ENCODE measurements around the gene PPIE. TPM values are rescaled to one million over a fixed set of nuclear protein-coding genes. Genes with fewer than 3 reads are reported as not detected.

PPIE gene
- total RNA-seq, 1 donor from 2014 or later = 32.4 TPM

DNA sequence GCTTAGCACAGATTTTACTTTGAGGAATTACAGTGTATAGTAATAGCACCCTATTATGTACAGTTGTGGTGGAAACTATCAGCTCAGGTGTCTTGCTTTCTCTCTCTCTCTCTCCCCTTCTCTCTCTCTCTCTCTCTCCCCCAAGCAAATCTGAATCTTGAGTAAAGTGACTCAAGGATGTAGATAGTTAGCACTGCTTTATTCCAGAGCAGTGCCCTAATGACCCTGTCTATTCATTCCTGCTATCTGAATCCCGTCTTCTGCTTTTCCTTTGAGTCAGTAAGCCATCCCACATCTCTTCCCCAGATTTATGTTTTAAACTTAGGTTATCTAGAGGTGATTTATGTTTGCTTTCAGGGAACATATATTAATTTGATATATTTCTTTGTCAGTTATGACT is 42.2 kb upstream of the PPIE start:
- H3K4me3 ChIP-seq = no peak overlapping the region
- TF ChIP-seq POLR2A (IDR thresholded peaks at IDR 0.05) = no peak
- TF ChIP-seq CTCF (IDR thresholded peaks at IDR 0.05) = no peak
- TF ChIP-seq POLR2AphosphoS5 (IDR thresholded peaks at IDR 0.05; ENCODE audit: insufficient read depth in 1 of 2, low read depth in 1 of 2) = no peak
- intact Hi-C loops (cut with DNase I) = no loop called here
- H3K36me3 ChIP-seq = no peaks in the 10 kb centered on the region
- DNase-seq (ENCODE audit: extremely low spot score in 2 of 2) = no peak
- no peak overlapping the region for H3K27ac ChIP-seq
- no peaks in the 10 kb centered on the region for H3K9me3 ChIP-seq
- peaks cover 14% of the 10 kb centered on the region for H3K4me1 ChIP-seq
- no peaks in the 10 kb centered on the region for H3K27me3 ChIP-seq

DNA sequence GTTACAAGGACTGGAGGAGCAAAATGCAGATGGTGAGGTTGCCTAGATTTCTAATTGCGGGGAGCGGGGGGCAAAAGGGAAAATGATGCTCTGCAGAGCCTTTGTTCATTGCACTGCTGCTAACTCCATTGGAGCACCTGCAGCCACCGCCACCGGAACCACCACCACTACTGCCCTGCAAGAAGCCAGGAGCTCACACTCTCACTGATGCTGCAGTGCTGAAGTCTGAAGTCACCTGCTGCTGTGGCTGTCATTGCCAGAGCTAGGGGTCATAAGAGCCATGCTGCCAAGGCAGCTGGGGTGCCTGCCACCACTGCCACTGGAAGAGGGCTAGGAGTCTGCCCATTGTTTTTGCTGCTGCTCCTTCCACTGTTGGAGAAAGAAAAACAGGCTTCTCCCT is 40.1 kb upstream of the PPIE start:
- no peaks in the 10 kb centered on the region for H3K9me3 ChIP-seq
- no peaks in the 10 kb centered on the region for H3K27me3 ChIP-seq
- intact Hi-C loops (cut with DNase I) = no loop called here
- peak in 1 of 2 donors; percentile 34 for DNase-seq (ENCODE audit: extremely low spot score in 2 of 2)
- H3K27ac ChIP-seq = no peak overlapping the region
- no peak overlapping the region for H3K4me3 ChIP-seq
- no peaks in the 10 kb centered on the region for H3K4me1 ChIP-seq
- H3K36me3 ChIP-seq = no peaks in the 10 kb centered on the region
- TF ChIP-seq CTCF (IDR thresholded peaks at IDR 0.05) = no peak
- no peak for TF ChIP-seq POLR2AphosphoS5 (IDR thresholded peaks at IDR 0.05; ENCODE audit: insufficient read depth in 1 of 2, low read depth in 1 of 2)
- TF ChIP-seq POLR2A (IDR thresholded peaks at IDR 0.05) = no peak

GRCh38 chr1:39699419-39699818 is 39.3 kb upstream of the PPIE start:
- H3K4me3 ChIP-seq = no peak overlapping the region
- no peaks in the 10 kb centered on the region for H3K27me3 ChIP-seq
- no peak overlapping the region for H3K27ac ChIP-seq
- intact Hi-C loops (cut with DNase I) = no loop called here
- TF ChIP-seq CTCF (IDR thresholded peaks at IDR 0.05) (no peak), POLR2A (IDR thresholded peaks at IDR 0.05) (no peak), POLR2AphosphoS5 (IDR thresholded peaks at IDR 0.05; ENCODE audit: insufficient read depth in 1 of 2, low read depth in 1 of 2) (no peak)
- H3K36me3 ChIP-seq = no peaks in the 10 kb centered on the region
- DNase-seq (ENCODE audit: extremely low spot score in 2 of 2) = peak in 1 of 2 donors; percentile 19
- no peaks in the 10 kb centered on the region for H3K4me1 ChIP-seq
- H3K9me3 ChIP-seq = no peaks in the 10 kb centered on the region

DNA sequence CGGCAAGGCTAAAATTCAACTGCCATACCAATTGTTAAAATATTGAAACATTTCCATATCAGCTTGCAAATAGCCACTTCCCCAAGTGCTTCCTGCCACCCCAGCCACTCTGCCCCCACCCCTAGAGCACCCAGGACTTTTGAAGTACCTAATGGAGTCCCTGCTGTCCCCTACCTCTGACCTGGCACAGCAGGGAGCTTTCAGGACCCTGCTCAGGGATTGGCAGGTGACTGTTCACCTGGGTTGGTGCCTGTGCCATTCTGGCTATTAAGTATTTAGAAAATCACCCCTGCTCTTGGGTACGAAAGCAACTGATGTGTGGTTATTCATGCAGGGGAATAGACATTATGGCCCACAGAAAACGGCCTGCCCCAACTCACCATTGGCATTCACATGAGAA is 38.3 kb upstream of the PPIE start:
- no peak overlapping the region for H3K27ac ChIP-seq
- TF ChIP-seq POLR2A (IDR thresholded peaks at IDR 0.05) (no peak), CTCF (IDR thresholded peaks at IDR 0.05) (no peak), POLR2AphosphoS5 (IDR thresholded peaks at IDR 0.05; ENCODE audit: insufficient read depth in 1 of 2, low read depth in 1 of 2) (no peak)
- no peaks in the 10 kb centered on the region for H3K27me3 ChIP-seq
- intact Hi-C loops (cut with DNase I) = no loop called here
- no peaks in the 10 kb centered on the region for H3K36me3 ChIP-seq
- no peaks in the 10 kb centered on the region for H3K9me3 ChIP-seq
- no peaks in the 10 kb centered on the region for H3K4me1 ChIP-seq
- H3K4me3 ChIP-seq = no peak overlapping the region
- DNase-seq (ENCODE audit: extremely low spot score in 2 of 2) = peak in 1 of 2 donors; percentile 61

DNA sequence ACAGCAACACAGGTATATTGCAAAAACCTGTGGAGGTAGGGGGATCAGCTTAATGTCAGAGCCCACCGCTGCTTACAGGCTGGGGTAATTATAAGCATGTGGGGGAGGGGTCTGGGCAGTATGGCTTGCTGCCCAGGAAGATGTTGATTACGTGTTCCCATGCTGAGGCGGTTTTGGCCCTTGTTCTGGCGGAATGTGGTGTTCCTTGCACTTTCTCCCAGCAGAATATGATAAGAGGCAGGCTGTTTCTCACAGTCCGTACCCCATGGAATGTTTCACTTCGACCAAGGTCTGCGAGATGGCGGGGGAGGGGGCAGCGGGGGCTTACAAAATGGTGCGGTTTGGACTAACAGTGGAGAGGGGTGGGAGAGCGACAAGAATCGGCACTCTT is 37.6 kb upstream of the PPIE start:
- H3K4me3 ChIP-seq = peak overlapping the region in 1 of 2 donors; percentile 10

More for the DNA sequence above, 37.6 kb upstream of the PPIE start:
- no peaks in the 10 kb centered on the region for H3K9me3 ChIP-seq
- DNase-seq (ENCODE audit: extremely low spot score in 2 of 2) = no peak
- TF ChIP-seq POLR2A (IDR thresholded peaks at IDR 0.05) = no peak
- no peak for TF ChIP-seq CTCF (IDR thresholded peaks at IDR 0.05)
- no peak for TF ChIP-seq POLR2AphosphoS5 (IDR thresholded peaks at IDR 0.05; ENCODE audit: insufficient read depth in 1 of 2, low read depth in 1 of 2)
- H3K27me3 ChIP-seq = no peaks in the 10 kb centered on the region
- no peak overlapping the region for H3K27ac ChIP-seq
- H3K4me1 ChIP-seq = no peaks in the 10 kb centered on the region
- intact Hi-C loops (cut with DNase I) = no loop called here
- no peaks in the 10 kb centered on the region for H3K36me3 ChIP-seq
